HepG2 (cell line): Measurements from ENCODE around the gene PSD. TPM values are rescaled to one million over a fixed set of nuclear protein-coding genes. Genes with fewer than 3 reads are reported as not detected.

Experiments used
- AHR ChIP-seq: IDR thresholded peaks from 2 replicates; pipeline ENCODE4 v1.6.1; 2018; ENCODE audit warnings: missing genetic modification reagents, missing compliant biosample characterization
- ATF6 ChIP-seq: sonication (generic); formaldehyde crosslinking; conservative IDR thresholded peaks from 2 replicates; pipeline ENCODE4 v1.4.0; 2020; ENCODE audit warnings: missing genetic modification reagents
- CREB3 ChIP-seq: sonication (generic); formaldehyde crosslinking; IDR thresholded peaks from 2 replicates; pipeline ENCODE4 v1.5.0; 2020; ENCODE audit warnings: missing genetic modification reagents
- E2F1 ChIP-seq: sonication (generic); formaldehyde crosslinking; IDR thresholded peaks from 2 replicates; pipeline ENCODE4 v1.5.0; 2020; ENCODE audit warnings: missing genetic modification reagents
- HNRNPUL1 ChIP-seq: fragments of 200-400 bp; formaldehyde crosslinking; IDR thresholded peaks from 2 replicates; pipeline ENCODE4 v1.6.1; 2017; ENCODE audit warnings: low read depth, mild to moderate bottlenecking, low read length, moderate library complexity
- MTF2 ChIP-seq: sonication (generic); formaldehyde crosslinking; IDR thresholded peaks from 2 replicates; pipeline ENCODE4 v1.5.0; 2020; ENCODE audit warnings: missing genetic modification reagents, borderline replicate concordance
- TARDBP ChIP-seq: sonication (generic); formaldehyde crosslinking; IDR thresholded peaks from 2 replicates; pipeline ENCODE4 v1.8.0; 2022; ENCODE audit warnings: mild to moderate bottlenecking, missing genetic modification reagents
- ZBTB20 ChIP-seq: sonication (generic); formaldehyde crosslinking; IDR thresholded peaks from 2 replicates; pipeline ENCODE4 v1.8.1; 2023; ENCODE audit warnings: missing genetic modification reagents, low read depth, mild to moderate bottlenecking, borderline replicate concordance
- ZBTB43 ChIP-seq: sonication (generic); formaldehyde crosslinking; conservative IDR thresholded peaks from 2 replicates; pipeline ENCODE4 v1.4.0; 2020; ENCODE audit warnings: missing genetic modification reagents
- ZNF407 ChIP-seq: sonication (generic); formaldehyde crosslinking; IDR thresholded peaks from one replicate; pipeline ENCODE4 v1.5.1; 2020; ENCODE audit warnings: mild to moderate bottlenecking, missing genetic modification reagents; ENCODE audit errors: not compliant biosample characterization
- ZNF501 ChIP-seq: sonication (generic); formaldehyde crosslinking; IDR thresholded peaks from 2 replicates; pipeline ENCODE4 v1.5.1; 2020; ENCODE audit warnings: mild to moderate bottlenecking, moderate library complexity, missing genetic modification reagents
- ZNF557 ChIP-seq: sonication (generic); formaldehyde crosslinking; IDR thresholded peaks from 2 replicates; pipeline ENCODE4 v1.4.0; 2020; ENCODE audit warnings: missing genetic modification reagents
- ZNF605 ChIP-seq: sonication (generic); formaldehyde crosslinking; IDR thresholded peaks from 2 replicates; pipeline ENCODE4 v1.8.0; 2022; ENCODE audit warnings: mild to moderate bottlenecking, missing genetic modification reagents
- ZNF788 ChIP-seq: sonication (generic); formaldehyde crosslinking; IDR thresholded peaks from 2 replicates; pipeline ENCODE4 v1.5.0; 2020; ENCODE audit warnings: mild to moderate bottlenecking, missing genetic modification reagents, borderline replicate concordance
- ZSCAN9 ChIP-seq: IDR thresholded peaks from 2 replicates; pipeline ENCODE4 v1.6.1; 2016; ENCODE audit warnings: borderline replicate concordance
- polyA plus RNA-seq, 8 experiments: library from polyadenylated mRNA; depleted of rRNA in 3 of 8; stranded (reverse) in 7 of 8; unstranded in 1 of 8; fragments of >200 nt; fragmentation: Illumina TruSeq in 4 of 8; extraction: Trizol in 4 of 8; gene quantifications; 2 replicates each; pipeline versions ENCODE4 v1.2.1 to v1.2.3, GENCODE V29; 2011 to 2016; ENCODE audit warnings: low read depth in 4 of 8, missing spikeins in 1 of 8, mixed read lengths in 1 of 8; ENCODE audit not compliant: insufficient read depth in 1 of 8
- total RNA-seq, 5 experiments: library from RNA; depleted of rRNA; stranded (reverse); fragments of >200 nt; fragmentation: Illumina TruSeq; extraction: Trizol; gene quantifications; 2 replicates each; pipeline ENCODE4 v1.2.3, GENCODE V29; 2016; ENCODE audit warnings: low read depth in 1 of 5

The PSD gene
- total and polyA plus RNA-seq, 2 of the 13 experiments (the other 11 are each of a cell fraction or from before 2014, with no cell fraction given): 0.35 to 0.58 TPM

GRCh38 chr10:102421757-102422512 lies 3.4 kb upstream of the PSD start (continued):
- TF ChIP-seq ZNF407 (CRISPR knock-in tag): peak; percentile 32
- no peak for TF ChIP-seq ZBTB20 (CRISPR knock-in tag)
- TF ChIP-seq ZNF501 (CRISPR knock-in tag): peak; percentile 12; the same call in 1 of the 2 replicates
- no peak for TF ChIP-seq HNRNPUL1
- TF ChIP-seq MTF2 (CRISPR knock-in tag): no peak; the same call in 1 of the 2 replicates
- no peak; the same call in 1 of the 2 replicates for TF ChIP-seq ZNF557 (CRISPR knock-in tag)
- no peak for TF ChIP-seq ZNF605 (CRISPR knock-in tag)
- no peak for TF ChIP-seq AHR (CRISPR knock-in tag)
- no peak for TF ChIP-seq ZNF788
- no peak for TF ChIP-seq ATF6 (CRISPR knock-in tag)
- TF ChIP-seq ZSCAN9 (CRISPR knock-in tag): no peak; the same call in 1 of the 2 replicates
- TF ChIP-seq E2F1 (CRISPR knock-in tag): no peak
- no peak; the same call in 1 of the 2 replicates for TF ChIP-seq TARDBP
- TF ChIP-seq CREB3 (CRISPR knock-in tag): no peak
- no peak for TF ChIP-seq ZBTB43 (CRISPR knock-in tag)
